ENCODE measurements around the gene GRM5.
"Not testable (repeated sequence)": the region's sequence is repeated elsewhere in the genome, so short reads cannot be mapped to it uniquely, and the experiment has no call there.

GRM5 gene

GRCh38 chr11:88835709-88836108 lies 230.1 kb downstream of the GRM5 start:
- DNase-seq (ENCODE audit: low read depth) = not testable (repeated sequence)

GRCh38 chr11:88831303-88831890 lies 234.4 kb downstream of the GRM5 start:
- DNase-seq (ENCODE audit: low read depth) = no peak

- DNase-seq (ENCODE audit: low read depth) = no peak
These were observed 238.6 kb downstream of the GRM5 start for GRCh38 chr11:88827018-88827676.

- no peak for DNase-seq (ENCODE audit: low read depth)
These were observed 246.2 kb downstream of the GRM5 start for GRCh38 chr11:88819616-88820015.

GRCh38 chr11:88818978-88819377 lies 246.8 kb downstream of the GRM5 start:
- no peak for DNase-seq (ENCODE audit: low read depth)

- no peak for DNase-seq (ENCODE audit: low read depth)
These were observed 250.3 kb downstream of the GRM5 start for GRCh38 chr11:88815505-88815904.

GRCh38 chr11:88814076-88814475 lies 251.7 kb downstream of the GRM5 start:
- DNase-seq (ENCODE audit: low read depth) = no peak

GRCh38 chr11:88813233-88813915 lies 252.4 kb downstream of the GRM5 start:
- no peak for DNase-seq (ENCODE audit: low read depth)

GRCh38 chr11:88810420-88811097 lies 255.2 kb downstream of the GRM5 start:
- no peak for DNase-seq (ENCODE audit: low read depth)

GRCh38 chr11:88809126-88809525 lies 256.7 kb downstream of the GRM5 start:
- no peak for DNase-seq (ENCODE audit: low read depth)

- no peak for DNase-seq (ENCODE audit: low read depth)
These were observed 258.4 kb downstream of the GRM5 start for GRCh38 chr11:88807349-88807748.

- DNase-seq (ENCODE audit: low read depth) = no peak
These were observed 259.4 kb downstream of the GRM5 start for GRCh38 chr11:88806410-88806809.

- no peak for DNase-seq (ENCODE audit: low read depth)
These were observed 264.2 kb downstream of the GRM5 start for GRCh38 chr11:88801484-88802123.

GRCh38 chr11:88799771-88800500 lies 265.8 kb downstream of the GRM5 start:
- no peak for DNase-seq (ENCODE audit: low read depth)

GRCh38 chr11:88790182-88790581 lies 275.6 kb downstream of the GRM5 start:
- DNase-seq (ENCODE audit: low read depth) = no peak

GRCh38 chr11:88779577-88779976 lies 286.2 kb downstream of the GRM5 start:
- no peak for DNase-seq (ENCODE audit: low read depth)

GRCh38 chr11:88770475-88771079 lies 295.2 kb downstream of the GRM5 start:
- no peak for DNase-seq (ENCODE audit: low read depth)

- DNase-seq (ENCODE audit: low read depth) = no peak
These were observed 321.6 kb downstream of the GRM5 start for GRCh38 chr11:88744140-88744539.

GRCh38 chr11:88739524-88739923 lies 326.3 kb downstream of the GRM5 start:
- DNase-seq (ENCODE audit: low read depth) = no peak

GRCh38 chr11:88709567-88709966 lies 356.2 kb downstream of the GRM5 start:
- DNase-seq (ENCODE audit: low read depth) = no peak

- DNase-seq (ENCODE audit: low read depth) = no peak
These were observed 361.3 kb downstream of the GRM5 start for GRCh38 chr11:88704485-88704884.
